ENCODE data around the gene GATB.

The GATB gene

DNA sequence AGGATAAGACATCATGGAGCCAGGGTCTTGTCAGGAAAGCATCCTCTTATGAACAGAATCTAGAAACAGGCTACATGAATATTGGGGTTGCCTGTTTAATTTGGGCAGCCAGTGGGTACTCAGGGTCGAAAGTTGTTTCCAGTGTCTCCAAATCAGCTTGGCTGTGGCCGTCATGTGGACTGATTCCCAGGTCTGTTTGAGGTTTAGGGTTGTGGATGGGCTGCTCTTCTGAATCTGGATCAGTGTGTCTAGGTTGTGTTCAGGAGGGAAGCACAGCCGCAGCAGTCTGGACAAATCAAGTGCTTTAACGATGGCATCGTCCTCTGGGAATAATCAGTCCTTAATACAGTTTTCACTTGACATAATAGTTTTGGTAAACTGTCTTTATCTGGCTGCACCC, 94.3 kb downstream of the GATB start:
- TF ChIP-seq, protein P1, sequence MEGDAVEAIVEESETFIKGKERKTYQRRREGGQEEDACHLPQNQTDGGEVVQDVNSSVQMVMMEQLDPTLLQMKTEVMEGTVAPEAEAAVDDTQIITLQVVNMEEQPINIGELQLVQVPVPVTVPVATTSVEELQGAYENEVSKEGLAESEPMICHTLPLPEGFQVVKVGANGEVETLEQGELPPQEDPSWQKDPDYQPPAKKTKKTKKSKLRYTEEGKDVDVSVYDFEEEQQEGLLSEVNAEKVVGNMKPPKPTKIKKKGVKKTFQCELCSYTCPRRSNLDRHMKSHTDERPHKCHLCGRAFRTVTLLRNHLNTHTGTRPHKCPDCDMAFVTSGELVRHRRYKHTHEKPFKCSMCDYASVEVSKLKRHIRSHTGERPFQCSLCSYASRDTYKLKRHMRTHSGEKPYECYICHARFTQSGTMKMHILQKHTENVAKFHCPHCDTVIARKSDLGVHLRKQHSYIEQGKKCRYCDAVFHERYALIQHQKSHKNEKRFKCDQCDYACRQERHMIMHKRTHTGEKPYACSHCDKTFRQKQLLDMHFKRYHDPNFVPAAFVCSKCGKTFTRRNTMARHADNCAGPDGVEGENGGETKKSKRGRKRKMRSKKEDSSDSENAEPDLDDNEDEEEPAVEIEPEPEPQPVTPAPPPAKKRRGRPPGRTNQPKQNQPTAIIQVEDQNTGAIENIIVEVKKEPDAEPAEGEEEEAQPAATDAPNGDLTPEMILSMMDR (IDR thresholded peaks at IDR 0.05; ENCODE audit: borderline replicate concordance, control extremely low read depth, extremely low read depth, insufficient read depth, missing control alignments), result no peak
- no peak for DNase-seq (ENCODE audit: low spot score)
- in situ Hi-C loops (cut with MboI; ENCODE audit: low sequenced_read_pairs, unreplicated experiment), result no loop called here

DNA sequence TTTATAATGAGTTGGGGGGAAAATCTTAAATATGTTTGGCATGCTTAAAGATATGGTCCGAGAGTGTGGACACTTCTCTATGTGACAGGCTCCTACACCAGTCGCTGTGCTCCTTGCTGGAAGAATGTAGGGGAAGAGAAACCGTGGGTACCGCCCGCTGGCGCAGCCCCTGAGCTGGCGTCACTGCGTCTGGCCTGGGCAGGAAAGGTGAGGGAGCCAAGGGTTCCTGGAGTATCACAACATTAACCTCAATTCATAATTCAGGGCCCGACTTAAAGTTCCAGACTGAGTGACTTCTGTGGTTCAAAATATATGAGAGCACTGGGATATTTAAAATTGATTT, 95.1 kb downstream of the GATB start:
- TF ChIP-seq, protein P1 (IDR thresholded peaks at IDR 0.05; ENCODE audit: borderline replicate concordance, control extremely low read depth, extremely low read depth, insufficient read depth, missing control alignments), result no peak
- DNase-seq (ENCODE audit: low spot score), result no peak
- in situ Hi-C loops (cut with MboI; ENCODE audit: low sequenced_read_pairs, unreplicated experiment), result no loop called here

DNA sequence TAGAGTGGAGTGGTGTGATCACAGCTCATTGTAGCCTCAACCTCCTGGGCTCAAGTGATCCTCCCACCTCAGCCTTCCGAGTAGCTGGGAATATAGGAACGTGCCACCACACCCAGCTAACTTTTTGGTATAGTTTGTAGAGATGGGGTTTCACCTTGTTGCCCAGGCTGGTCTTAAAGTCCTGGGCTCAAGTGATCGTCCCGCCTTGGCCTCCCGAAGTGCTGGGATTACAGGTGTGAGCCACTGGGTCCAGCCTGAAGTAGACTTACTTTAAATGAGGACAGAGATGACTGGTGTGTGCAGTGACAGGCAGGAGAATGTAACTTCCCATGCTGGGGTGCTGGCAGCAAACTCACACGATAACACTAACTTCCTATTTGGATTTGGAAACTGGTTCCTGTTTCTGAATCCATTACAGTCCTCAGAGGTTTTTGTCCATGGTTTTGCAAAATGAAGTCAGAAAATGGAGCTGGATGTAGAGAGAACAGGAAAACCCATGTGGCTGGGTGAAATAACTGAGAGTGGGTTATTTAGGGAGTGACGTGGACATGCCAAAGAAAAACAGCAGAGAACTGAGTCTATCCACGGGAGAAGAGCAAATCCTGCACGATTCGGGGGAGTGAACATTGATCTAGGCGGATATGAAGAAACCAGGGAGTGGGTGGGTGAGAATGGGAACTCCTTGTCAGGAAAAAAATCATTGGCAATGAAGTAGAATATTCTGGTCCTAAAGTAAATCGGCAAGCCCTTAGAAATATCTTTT, 95.6 kb downstream of the GATB start:
- TF ChIP-seq, protein P1 (IDR thresholded peaks at IDR 0.05; ENCODE audit: borderline replicate concordance, control extremely low read depth, extremely low read depth, insufficient read depth, missing control alignments), result no peak
- DNase-seq (ENCODE audit: low spot score), result no peak
- in situ Hi-C loops (cut with MboI; ENCODE audit: low sequenced_read_pairs, unreplicated experiment), result no loop called here

DNA sequence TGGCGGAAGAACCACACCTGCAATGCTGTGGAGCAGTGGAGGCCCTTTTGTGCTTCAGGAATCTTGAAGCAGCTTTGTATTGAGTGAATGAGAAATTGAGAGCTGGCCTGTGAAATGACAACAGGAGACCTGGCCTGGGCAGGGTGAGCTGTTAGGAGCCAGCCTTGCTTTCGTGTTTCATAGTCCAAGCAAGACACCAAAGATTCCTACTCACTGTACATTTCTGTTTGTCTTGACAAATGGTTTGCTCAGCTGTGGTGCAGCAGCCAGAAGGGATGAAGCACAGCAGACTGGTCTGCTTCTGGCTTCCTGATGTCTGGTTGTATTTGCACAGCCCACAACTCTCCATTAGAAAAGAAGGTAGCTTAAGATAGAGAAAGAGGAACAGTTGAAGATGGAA, 96.5 kb downstream of the GATB start:
- TF ChIP-seq, protein P1 (IDR thresholded peaks at IDR 0.05; ENCODE audit: borderline replicate concordance, control extremely low read depth, extremely low read depth, insufficient read depth, missing control alignments), result no peak
- in situ Hi-C loops (cut with MboI; ENCODE audit: low sequenced_read_pairs, unreplicated experiment), result no loop called here
- no peak for DNase-seq (ENCODE audit: low spot score)

DNA sequence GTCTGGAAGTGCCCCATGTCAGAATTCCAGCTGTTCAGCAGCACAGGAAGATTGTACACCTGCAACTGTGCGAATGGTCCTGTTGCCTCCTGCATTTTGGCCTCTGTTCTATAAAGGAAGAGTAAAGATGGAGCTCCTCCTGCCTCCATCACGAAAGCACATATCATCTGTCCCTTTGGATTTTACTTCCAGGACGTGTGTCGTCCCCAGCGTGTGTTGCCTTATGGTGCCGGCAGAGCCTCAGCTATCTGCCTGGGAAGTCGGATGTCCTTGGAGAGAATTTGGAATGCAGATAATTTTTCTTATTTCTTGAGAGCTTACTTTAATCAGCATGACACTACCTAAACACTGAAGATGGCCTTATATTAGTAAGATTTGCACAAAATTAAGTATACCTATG, 97.7 kb downstream of the GATB start:
- TF ChIP-seq, protein P1 (IDR thresholded peaks at IDR 0.05; ENCODE audit: borderline replicate concordance, control extremely low read depth, extremely low read depth, insufficient read depth, missing control alignments), result no peak
- in situ Hi-C loops (cut with MboI; ENCODE audit: low sequenced_read_pairs, unreplicated experiment), result no loop called here
- DNase-seq (ENCODE audit: low spot score), result no peak

DNA sequence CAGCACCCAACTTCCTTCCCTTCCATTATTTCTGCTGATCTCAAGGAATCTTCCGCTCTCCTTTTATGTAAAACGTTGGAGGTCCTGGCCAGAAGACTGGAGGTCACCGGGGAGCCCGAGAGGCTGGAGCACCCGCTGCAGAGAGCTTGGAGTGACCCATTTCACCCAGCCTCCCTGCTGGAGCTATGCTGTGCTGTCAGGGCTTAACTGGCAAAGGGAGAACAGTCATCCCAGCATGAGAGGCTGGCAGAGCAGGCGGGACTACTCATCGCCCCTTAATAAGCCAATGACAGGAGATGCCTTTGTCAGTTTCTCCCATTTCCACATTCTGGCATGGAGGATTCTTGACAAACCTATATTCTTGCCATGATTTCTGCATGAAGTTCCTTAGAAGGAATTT, 98.9 kb downstream of the GATB start:
- in situ Hi-C loops (cut with MboI; ENCODE audit: low sequenced_read_pairs, unreplicated experiment), result no loop called here
- TF ChIP-seq, protein P1 (IDR thresholded peaks at IDR 0.05; ENCODE audit: borderline replicate concordance, control extremely low read depth, extremely low read depth, insufficient read depth, missing control alignments), result no peak
- DNase-seq (ENCODE audit: low spot score), result no peak
